Calu3 (cell line): ENCODE data around the gene OR8G1. TPM values are rescaled to one million over a fixed set of nuclear protein-coding genes. Genes with fewer than 3 reads are reported as not detected.

Source experiments
- BruUV-seq: library from RNA; stranded (reverse); fragments of 400-500 nt; replicated peaks from 2 replicates; lab custom pipeline; 2021; lab: Mats Ljungman, UMichigan
- CTCF ChIA-PET: fragments of 300-600 bp; sonication (Branson Sonifier 250); formaldehyde crosslinking; loops from one replicate; lab custom pipeline; 2022; ENCODE audit warnings: antibody characterized with exemption; lab: Charles Lee
- DNase-seq: peaks from one replicate; pipeline ENCODE4 v3.0.0; 2022
- H3K27ac Mint-ChIP-seq: one replicate; pipeline ENCODE4 v1.8.0; 2022; ENCODE audit warnings: mixed read lengths; ENCODE audit not compliant: unreplicated experiment
- H3K27me3 Mint-ChIP-seq: one replicate; pipeline ENCODE4 v1.8.0; 2022; ENCODE audit warnings: mixed read lengths; ENCODE audit not compliant: unreplicated experiment
- H3K36me3 Mint-ChIP-seq: one replicate; pipeline ENCODE4 v1.8.0; 2022; ENCODE audit warnings: mild to moderate bottlenecking, moderate library complexity, mixed read lengths; ENCODE audit not compliant: insufficient read depth, unreplicated experiment
- H3K4me1 Mint-ChIP-seq: one replicate; pipeline ENCODE4 v1.8.0; 2022; ENCODE audit warnings: mild to moderate bottlenecking, low read depth, mixed read lengths; ENCODE audit not compliant: unreplicated experiment
- H3K4me3 Mint-ChIP-seq: one replicate; pipeline ENCODE4 v1.8.0; 2022; ENCODE audit warnings: mild to moderate bottlenecking, low read depth, moderate library complexity, mixed read lengths; ENCODE audit not compliant: unreplicated experiment
- H3K9me3 Mint-ChIP-seq: one replicate; pipeline ENCODE4 v1.8.0; 2022; ENCODE audit warnings: low read depth, mixed read lengths; ENCODE audit not compliant: unreplicated experiment
- intact Hi-C: fragments of 100-400 bp; cut with micrococcal nuclease; formaldehyde crosslinking; loops from one replicate; pipeline ENCODE4 v1.10.0; 2022; ENCODE audit not compliant: unreplicated experiment
- total RNA-seq: library from RNA; stranded (reverse); gene quantifications from 2 replicates; pipeline ENCODE4 v1.2.3, GENCODE V29; 2022
- TF ChIP-seq, protein P1 (sequence below): fragments of 200-600 bp; IDR thresholded peaks from one replicate; pipeline ENCODE4 v1.8.0; 2022; ENCODE audit warnings: antibody characterized with exemption; ENCODE audit not compliant: unreplicated experiment

Gene OR8G1
- total RNA-seq, 1 experiment from 2014 or later = not detected

GRCh38 chr11:124200671-124201070 lies 40.2 kb upstream of the OR8G1 start:
- Mint-ChIP-seq H3K27ac (no peak overlapping the region), H3K27me3 (no peaks in the 10 kb centered on the region), H3K9me3 (no peaks in the 10 kb centered on the region), H3K4me1 (no peaks in the 10 kb centered on the region), H3K36me3 (no peaks in the 10 kb centered on the region), H3K4me3 (no peak overlapping the region)
- BruUV-seq = no TSS peak
- CTCF ChIA-PET = no interaction called here
- TF ChIP-seq, protein P1, sequence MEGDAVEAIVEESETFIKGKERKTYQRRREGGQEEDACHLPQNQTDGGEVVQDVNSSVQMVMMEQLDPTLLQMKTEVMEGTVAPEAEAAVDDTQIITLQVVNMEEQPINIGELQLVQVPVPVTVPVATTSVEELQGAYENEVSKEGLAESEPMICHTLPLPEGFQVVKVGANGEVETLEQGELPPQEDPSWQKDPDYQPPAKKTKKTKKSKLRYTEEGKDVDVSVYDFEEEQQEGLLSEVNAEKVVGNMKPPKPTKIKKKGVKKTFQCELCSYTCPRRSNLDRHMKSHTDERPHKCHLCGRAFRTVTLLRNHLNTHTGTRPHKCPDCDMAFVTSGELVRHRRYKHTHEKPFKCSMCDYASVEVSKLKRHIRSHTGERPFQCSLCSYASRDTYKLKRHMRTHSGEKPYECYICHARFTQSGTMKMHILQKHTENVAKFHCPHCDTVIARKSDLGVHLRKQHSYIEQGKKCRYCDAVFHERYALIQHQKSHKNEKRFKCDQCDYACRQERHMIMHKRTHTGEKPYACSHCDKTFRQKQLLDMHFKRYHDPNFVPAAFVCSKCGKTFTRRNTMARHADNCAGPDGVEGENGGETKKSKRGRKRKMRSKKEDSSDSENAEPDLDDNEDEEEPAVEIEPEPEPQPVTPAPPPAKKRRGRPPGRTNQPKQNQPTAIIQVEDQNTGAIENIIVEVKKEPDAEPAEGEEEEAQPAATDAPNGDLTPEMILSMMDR = no peak
- intact Hi-C loops = no loop called here
- DNase-seq = no peak

DNA sequence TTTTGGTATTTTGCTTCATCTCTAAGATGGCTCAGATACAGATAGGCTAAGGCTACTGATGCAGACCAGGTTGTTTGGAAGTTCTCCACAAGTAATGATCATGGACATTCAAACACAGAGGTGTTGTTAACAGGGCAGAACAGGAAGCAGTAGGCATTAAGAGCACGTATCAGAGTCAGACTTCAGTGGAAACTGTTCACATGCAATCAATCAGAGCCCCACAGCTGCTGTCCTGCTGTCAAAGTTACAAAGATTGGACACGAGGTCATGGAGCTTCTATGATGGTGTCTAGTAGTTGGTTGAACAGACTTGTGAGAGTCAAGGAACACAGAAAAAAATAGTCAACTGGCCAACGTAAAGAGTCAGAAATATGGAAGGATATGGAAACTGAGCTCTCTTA lies 37.9 kb upstream of the OR8G1 start:
- no peaks in the 10 kb centered on the region for H3K9me3 Mint-ChIP-seq
- H3K27ac Mint-ChIP-seq = no peak overlapping the region
- no peaks in the 10 kb centered on the region for H3K27me3 Mint-ChIP-seq
- no peaks in the 10 kb centered on the region for H3K4me1 Mint-ChIP-seq
- H3K4me3 Mint-ChIP-seq = no peak overlapping the region
- intact Hi-C loops = no loop called here
- BruUV-seq = no TSS peak
- H3K36me3 Mint-ChIP-seq = no peaks in the 10 kb centered on the region
- TF ChIP-seq, protein P1 = no peak
- no peak for DNase-seq
- CTCF ChIA-PET = no interaction called here

DNA sequence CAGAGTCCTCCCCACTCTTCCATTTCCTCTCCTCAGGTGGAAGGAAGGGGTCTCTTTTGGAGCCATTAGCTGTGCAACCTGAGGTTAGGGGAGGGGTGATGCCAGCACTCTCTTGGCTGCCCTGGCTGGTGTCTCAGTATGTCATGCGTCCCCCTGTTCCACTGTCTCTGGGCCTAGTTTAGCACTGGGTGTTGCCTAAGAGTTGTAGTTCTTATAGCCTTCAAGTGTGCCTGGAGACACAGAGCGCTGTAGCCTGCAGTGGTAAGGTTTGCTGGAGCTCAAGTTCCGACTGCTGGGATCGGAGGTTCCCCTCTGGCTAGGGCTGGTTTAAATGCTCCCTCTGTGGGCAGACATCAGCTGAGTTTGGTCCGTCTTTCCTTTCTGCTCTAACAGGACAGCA lies 36.9 kb upstream of the OR8G1 start:
- Mint-ChIP-seq H3K36me3 (no peaks in the 10 kb centered on the region), H3K9me3 (no peaks in the 10 kb centered on the region), H3K27ac (no peak overlapping the region), H3K4me3 (no peak overlapping the region), H3K4me1 (no peaks in the 10 kb centered on the region), H3K27me3 (no peaks in the 10 kb centered on the region)
- intact Hi-C loops = no loop called here
- DNase-seq = no peak
- TF ChIP-seq, protein P1 = no peak
- CTCF ChIA-PET = no interaction called here
- BruUV-seq = no TSS peak

DNA sequence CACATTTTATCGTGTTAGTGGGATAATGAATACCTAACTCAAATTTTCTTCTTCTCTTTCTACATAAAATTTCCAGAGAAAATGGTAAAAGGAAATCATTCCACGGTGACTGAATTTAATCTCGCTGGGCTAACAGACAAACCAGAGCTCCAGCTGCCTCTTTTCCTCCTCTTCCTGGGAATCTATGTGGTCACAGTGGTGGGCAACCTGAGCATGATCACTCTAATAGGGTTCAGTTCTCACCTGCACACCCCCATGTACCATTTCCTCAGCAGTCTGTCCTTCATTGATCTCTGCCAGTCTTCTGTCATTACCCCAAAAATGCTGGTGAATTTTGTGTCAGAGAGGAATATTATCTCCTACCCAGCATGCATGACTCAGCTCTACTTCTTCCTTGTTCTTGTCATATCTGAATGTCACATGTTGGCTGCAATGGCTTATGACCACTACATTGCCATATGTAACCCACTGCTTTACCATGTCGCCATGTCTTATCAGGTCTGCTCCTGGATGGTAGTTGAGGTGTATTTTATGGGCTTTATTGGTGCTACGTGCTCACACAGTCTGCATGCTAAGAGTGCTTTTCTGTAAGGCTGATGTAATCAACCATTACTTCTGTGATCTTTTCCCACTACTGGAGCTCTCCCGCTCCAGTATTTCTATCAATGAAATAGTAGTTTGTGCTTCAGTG lies 33.6 kb upstream of the OR8G1 start:
- H3K27me3 Mint-ChIP-seq = no peaks in the 10 kb centered on the region
- CTCF ChIA-PET = no interaction called here
- H3K4me1 Mint-ChIP-seq = no peaks in the 10 kb centered on the region
- no peak overlapping the region for H3K27ac Mint-ChIP-seq
- BruUV-seq = no TSS peak
- H3K36me3 Mint-ChIP-seq = no peaks in the 10 kb centered on the region
- no peaks in the 10 kb centered on the region for H3K9me3 Mint-ChIP-seq
- TF ChIP-seq, protein P1 = no peak
- no peak for DNase-seq
- H3K4me3 Mint-ChIP-seq = no peak overlapping the region
- intact Hi-C loops = no loop called here
